Fibroblast of lung (primary cell): ENCODE measurements around the gene SFXN3. TPM values are rescaled to one million over a fixed set of nuclear protein-coding genes. Genes with fewer than 3 reads are reported as not detected.

Experiments used
- DNase-seq, 2 donors: peaks; one replicate each; pipeline versions ENCODE4 v3.0.0 to v3.0.0-alpha.2; 2010; ENCODE audit warnings: low read depth in 2 of 2
- H2AFZ ChIP-seq: 2 replicates; pipeline ENCODE4 v1.5.1; 2012; ENCODE audit warnings: low read length, control low read depth, inconsistent platforms
- H3K27ac ChIP-seq: 2 replicates; pipeline ENCODE4 v1.5.1; 2011; ENCODE audit warnings: low read length, control low read depth; ENCODE audit not compliant: insufficient read depth
- H3K27me3 ChIP-seq: 2 replicates; pipeline ENCODE4 v1.5.1; 2011; ENCODE audit warnings: mild to moderate bottlenecking, low read length; ENCODE audit not compliant: control insufficient read depth, insufficient read depth
- H3K36me3 ChIP-seq: 2 replicates; pipeline ENCODE4 v1.5.1; 2011; ENCODE audit warnings: low read length; ENCODE audit not compliant: control insufficient read depth, insufficient read depth
- H3K4me1 ChIP-seq: 2 replicates; pipeline ENCODE4 v1.5.1; 2011; ENCODE audit warnings: low read length; ENCODE audit not compliant: control insufficient read depth, insufficient read depth; ENCODE audit errors: extremely low read depth
- H3K4me2 ChIP-seq: 2 replicates; pipeline ENCODE4 v1.5.1; 2011; ENCODE audit warnings: low read length, control low read depth; ENCODE audit not compliant: insufficient read depth; ENCODE audit errors: extremely low read depth
- H3K4me3 ChIP-seq, 4 experiments: fragments of 200-600 bp in 1 of 4; sonication (generic) in 1 of 4; replicated peaks in 1 of 4; 2 replicates each; pipeline ENCODE4 v1.5.1; 2011 to 2016; ENCODE audit warnings: low read length in 4 of 4, low read depth in 3 of 4, mild to moderate bottlenecking in 3 of 4, control low read depth in 2 of 4, inconsistent platforms in 1 of 4, mixed read lengths in 1 of 4; ENCODE audit not compliant: insufficient read depth in 1 of 4; ENCODE audit errors: control extremely low read depth in 1 of 4
- H3K79me2 ChIP-seq: 2 replicates; pipeline ENCODE4 v1.5.1; 2012; ENCODE audit warnings: mild to moderate bottlenecking, low read length, inconsistent platforms; ENCODE audit not compliant: control insufficient read depth, insufficient read depth
- H3K9ac ChIP-seq: 2 replicates; pipeline ENCODE4 v1.5.1; 2011; ENCODE audit warnings: mild to moderate bottlenecking, low read length, control low read depth; ENCODE audit not compliant: insufficient read depth
- H3K9me3 ChIP-seq: 2 replicates; pipeline ENCODE4 v1.5.1; 2012; ENCODE audit warnings: low read depth, low read length; ENCODE audit not compliant: control insufficient read depth, insufficient read depth
- H4K20me1 ChIP-seq: 2 replicates; pipeline ENCODE4 v1.5.1; 2011; ENCODE audit warnings: low read length; ENCODE audit not compliant: control insufficient read depth, insufficient read depth; ENCODE audit errors: extremely low read depth
- CTCF ChIP-seq, 2 donors: IDR thresholded peaks in 1 of 2; conservative IDR thresholded peaks in 1 of 2; 1 replicate in 1 of 2; 2 replicates in 1 of 2; pipeline ENCODE4 v1.5.1; 2011 to 2012; ENCODE audit warnings: low read length in 2 of 2, control low read depth in 1 of 2, inconsistent platforms in 1 of 2, low read depth in 1 of 2, mild to moderate bottlenecking in 1 of 2
- EZH2 ChIP-seq: IDR thresholded peaks from 2 replicates; pipeline ENCODE4 v1.5.1; 2012; ENCODE audit warnings: low read length, control low read depth, mild to moderate bottlenecking; ENCODE audit errors: missing control alignments
- polyA plus RNA-seq, 2 donors: library from polyadenylated mRNA; depleted of rRNA in 1 of 2; stranded (reverse) in 1 of 2; unstranded in 1 of 2; fragments of >200 nt; gene quantifications; 2 replicates each; pipeline ENCODE4 v1.2.1, GENCODE V29; 2011 to 2012; ENCODE audit warnings: missing spikeins in 1 of 2
- total RNA-seq: library from RNA; depleted of rRNA; stranded (reverse); fragments of >200 nt; gene quantifications from 2 replicates; pipeline ENCODE4 v1.2.1, GENCODE V29; 2014

SFXN3 gene
- total and polyA plus RNA-seq, 2 donors (not counting 1 experiment from before 2014, with no cell fraction given), result 55.0 to 79.3 TPM

- TF ChIP-seq CTCF (conservative IDR thresholded peaks at IDR 0.05 in 1 of 2, IDR thresholded peaks at IDR 0.05 in 1 of 2; ENCODE audit: low read depth in 1 of 2, low read length in 2 of 2) (no peak), EZH2 (no peak)
- Histone ChIP-seq H3K36me3 (no peaks in the 10 kb centered on the region), H2AFZ (no peak overlapping the region), H3K9me3 (no peaks in the 10 kb centered on the region), H3K4me2 (no peak overlapping the region), H3K9ac (no peak overlapping the region), H3K79me2 (no peaks in the 10 kb centered on the region), H3K27me3 (peaks cover 12% of the 10 kb centered on the region), H3K27ac (no peak overlapping the region), H3K4me3 (no peak overlapping the region), H4K20me1 (no peaks in the 10 kb centered on the region), H3K4me1 (peaks cover 2% of the 10 kb centered on the region)
- no peak for DNase-seq
Observed at GRCh38 chr10:101089520-101090299, 58.7 kb downstream of the SFXN3 start.

- no peak overlapping the region for H3K4me2 ChIP-seq
- H3K27ac ChIP-seq, result no peak overlapping the region
- no peaks in the 10 kb centered on the region for H4K20me1 ChIP-seq
- H3K9me3 ChIP-seq, result no peaks in the 10 kb centered on the region
- no peak overlapping the region for H2AFZ ChIP-seq
- no peaks in the 10 kb centered on the region for H3K79me2 ChIP-seq
- H3K36me3 ChIP-seq, result no peaks in the 10 kb centered on the region
- DNase-seq, result no peak
- H3K9ac ChIP-seq, result no peak overlapping the region
- peaks cover 12% of the 10 kb centered on the region for H3K27me3 ChIP-seq
- no peak overlapping the region for H3K4me3 ChIP-seq
- H3K4me1 ChIP-seq, result peaks cover 2% of the 10 kb centered on the region
- TF ChIP-seq EZH2 (no peak), CTCF (conservative IDR thresholded peaks at IDR 0.05 in 1 of 2, IDR thresholded peaks at IDR 0.05 in 1 of 2; ENCODE audit: low read depth in 1 of 2, low read length in 2 of 2) (no peak)
Observed at GRCh38 chr10:101090597-101090996, 59.6 kb downstream of the SFXN3 start.

Other genes starting within 250 kb of the SFXN3 start
- 32.5 and 34.9 TPM in 2 replicates for gene SLF2, start 118.3 kb upstream of the SFXN3 start, total RNA-seq
- gene SLF2, start 118.3 kb upstream of the SFXN3 start, polyA plus RNA-seq, result 11.1 and 16.6 TPM in 2 replicates
- 0.51 and 1.8 TPM in 2 replicates for gene SEMA4G, start 61.7 kb upstream of the SFXN3 start, total RNA-seq
- 3.2 and 3.5 TPM in 2 replicates for gene SEMA4G, start 61.7 kb upstream of the SFXN3 start, polyA plus RNA-seq
- 54.4 and 61.4 TPM in 2 replicates for gene MRPL43, start 43.7 kb upstream of the SFXN3 start, total RNA-seq
- 62.1 and 87.5 TPM in 2 replicates for gene MRPL43, start 43.7 kb upstream of the SFXN3 start, polyA plus RNA-seq
- gene TWNK, start 43.7 kb upstream of the SFXN3 start, total RNA-seq, result 6.1 and 8.0 TPM in 2 replicates
- gene TWNK, start 43.7 kb upstream of the SFXN3 start, polyA plus RNA-seq, result 3.8 and 6.7 TPM in 2 replicates
- gene LZTS2, start 31.4 kb upstream of the SFXN3 start, total RNA-seq, result 120 and 129 TPM in 2 replicates
- 33.2 and 34.7 TPM in 2 replicates for gene LZTS2, start 31.4 kb upstream of the SFXN3 start, polyA plus RNA-seq
- gene PDZD7, start 105 bp upstream of the SFXN3 start, total RNA-seq, result 1.3 TPM in 2 replicates
- gene PDZD7, start 105 bp upstream of the SFXN3 start, polyA plus RNA-seq, result 0.42 and 0.50 TPM in 2 replicates
- 14.4 and 19.8 TPM in 2 replicates for gene KAZALD1, start 30.8 kb downstream of the SFXN3 start, total RNA-seq
- gene KAZALD1, start 30.8 kb downstream of the SFXN3 start, polyA plus RNA-seq, result 4.6 and 15.3 TPM in 2 replicates
- not detected in 2 replicates for gene TLX1, start 100.1 kb downstream of the SFXN3 start, total RNA-seq
- not detected in 2 replicates for gene TLX1, start 100.1 kb downstream of the SFXN3 start, polyA plus RNA-seq
- gene LBX1, start 198.2 kb downstream of the SFXN3 start, total RNA-seq, result under 0.01 TPM in 2 replicates
- gene LBX1, start 198.2 kb downstream of the SFXN3 start, polyA plus RNA-seq, result 0.01 TPM in 1 of 2 replicates, not detected in the other